ENCODE data around the gene RARRES2.

RARRES2 gene

DNA sequence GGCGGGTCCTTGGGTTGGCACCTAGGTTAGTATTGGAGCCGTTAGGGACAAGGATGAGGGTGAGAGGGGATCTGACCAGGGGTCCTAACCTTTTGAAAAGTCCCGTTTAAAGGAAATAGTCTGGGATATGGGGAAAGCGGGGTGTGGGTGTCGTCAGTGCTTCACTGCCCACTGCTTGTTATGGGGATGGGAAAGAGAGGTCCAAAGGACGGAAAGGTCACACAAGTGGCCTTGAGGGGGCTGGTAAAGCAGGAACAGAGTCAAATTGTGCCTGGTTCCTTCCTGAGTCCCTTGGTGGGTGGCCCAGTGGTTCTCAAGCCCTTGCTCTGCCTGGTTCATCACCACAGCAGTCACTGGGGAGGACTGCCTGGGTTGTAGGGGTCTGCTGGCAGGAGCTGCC lies 35.1 kb upstream of the RARRES2 start:
- no peak for DNase-seq

DNA sequence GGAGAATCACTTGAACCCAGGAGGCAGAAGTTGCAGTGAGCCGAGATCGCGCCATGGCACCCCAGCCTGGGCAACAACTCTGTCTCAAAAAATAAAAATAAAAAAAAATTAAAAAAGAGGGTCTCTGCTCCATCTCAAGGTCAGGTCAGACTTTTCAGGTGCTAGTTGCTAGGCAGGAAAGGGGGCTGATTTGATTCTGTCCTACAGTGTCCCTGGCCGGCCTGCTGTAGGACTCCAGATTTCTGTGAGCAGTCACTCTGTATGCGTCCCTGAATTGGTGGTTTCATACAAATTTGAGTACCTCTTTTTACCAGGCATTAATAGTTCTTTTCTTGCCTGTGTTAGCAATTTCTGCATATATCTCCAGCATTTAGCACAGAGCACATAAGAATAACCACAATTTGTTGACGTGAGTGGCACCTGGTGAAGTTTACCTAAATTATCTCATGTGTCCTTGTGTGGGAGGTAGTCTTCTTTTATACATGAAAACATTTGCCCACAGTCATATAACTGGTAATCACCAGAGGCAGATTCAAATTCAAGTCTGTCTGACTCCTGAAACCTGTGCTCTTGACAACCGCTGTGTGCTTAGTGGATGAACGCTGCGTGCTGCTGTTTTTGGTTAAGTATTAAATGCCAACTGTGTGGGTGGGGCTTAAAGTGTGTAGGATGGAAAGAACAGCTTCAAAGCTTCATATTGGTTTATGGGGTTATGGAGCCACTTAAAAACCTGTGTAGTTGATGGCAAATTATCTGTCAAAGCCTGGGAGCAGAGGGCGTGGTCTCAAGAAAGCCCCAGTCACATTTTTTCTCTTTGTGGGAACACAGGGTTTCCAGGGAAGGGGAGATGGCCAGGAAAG lies 34.5 kb upstream of the RARRES2 start:
- peak; percentile 59 for DNase-seq

DNA sequence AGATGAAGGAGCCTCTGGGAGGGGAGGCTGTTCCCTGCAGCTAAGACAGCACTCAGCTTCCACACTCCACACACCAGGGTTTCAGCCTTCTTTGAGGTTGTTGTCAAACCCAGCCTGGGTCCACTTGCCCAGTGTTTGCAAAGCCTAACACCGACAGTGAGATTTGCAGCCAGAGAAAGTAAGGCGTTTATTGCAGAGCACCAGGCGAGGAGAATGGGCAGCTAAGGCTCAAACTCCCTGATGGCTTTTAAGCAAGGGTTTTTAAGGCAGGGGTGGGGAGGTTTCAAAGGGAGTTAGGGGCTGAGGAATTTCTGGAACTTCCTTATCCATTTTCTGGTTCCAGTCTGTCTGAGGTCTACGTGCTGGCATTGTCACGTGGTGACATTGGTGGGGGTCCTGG lies 33.0 kb upstream of the RARRES2 start:
- DNase-seq, result no peak

DNA sequence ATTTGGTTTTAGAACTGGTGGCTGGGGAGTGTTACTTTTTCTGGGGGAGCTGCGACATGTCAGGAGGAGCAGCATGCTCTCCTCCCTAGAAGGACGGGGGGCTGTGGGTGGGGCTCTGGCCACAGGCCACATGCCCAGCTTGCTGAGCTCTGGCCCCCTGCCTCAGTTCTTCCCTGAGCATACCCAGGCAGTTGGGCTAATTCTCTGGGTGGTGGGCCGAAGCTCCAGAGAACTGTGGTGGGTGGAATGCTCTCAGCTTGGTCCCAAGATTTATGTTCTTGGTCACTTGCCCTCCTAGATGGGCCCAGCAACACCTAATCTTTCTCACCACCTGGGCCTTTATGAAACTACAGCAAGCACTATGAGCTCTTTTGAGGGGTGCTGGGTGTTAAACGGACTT lies 32.6 kb upstream of the RARRES2 start:
- no peak for DNase-seq

DNA sequence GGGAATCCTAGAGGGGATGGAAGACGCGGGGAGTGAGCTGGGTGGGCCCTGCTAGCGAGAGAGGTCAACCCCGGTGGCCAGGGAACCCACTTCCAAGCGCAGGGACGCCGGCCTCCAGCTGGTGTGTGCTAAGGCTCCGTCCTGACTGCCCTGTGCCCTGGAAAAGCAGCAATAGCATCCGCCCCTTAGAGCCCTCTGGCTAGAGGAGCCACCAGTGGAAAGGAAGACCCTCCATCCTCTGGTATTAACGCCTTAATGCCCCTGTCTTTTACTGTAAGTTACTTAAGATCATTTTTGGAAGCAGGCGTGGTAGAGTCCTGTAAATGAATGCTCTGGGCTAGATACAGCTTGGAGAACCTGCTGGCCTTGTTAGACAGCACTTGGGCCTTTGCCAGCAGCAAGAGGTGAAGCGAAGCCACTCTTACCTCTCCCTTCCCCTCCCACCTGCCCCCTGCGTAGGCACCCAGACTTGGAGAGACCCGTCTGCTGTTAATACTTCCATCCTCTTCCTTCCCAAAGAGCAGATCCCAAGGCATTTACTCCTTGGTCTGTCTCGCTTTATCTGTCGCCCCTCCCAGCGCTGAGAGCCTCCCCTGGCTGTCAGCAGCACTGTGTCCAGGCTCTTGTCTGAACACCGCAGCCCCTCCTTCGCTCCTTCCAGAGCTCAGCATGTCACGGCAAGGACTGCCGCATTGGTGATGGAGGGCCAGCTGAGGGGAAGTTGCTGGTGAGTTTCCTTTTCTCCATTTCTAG lies 31.8 kb upstream of the RARRES2 start:
- no peak for DNase-seq

DNA sequence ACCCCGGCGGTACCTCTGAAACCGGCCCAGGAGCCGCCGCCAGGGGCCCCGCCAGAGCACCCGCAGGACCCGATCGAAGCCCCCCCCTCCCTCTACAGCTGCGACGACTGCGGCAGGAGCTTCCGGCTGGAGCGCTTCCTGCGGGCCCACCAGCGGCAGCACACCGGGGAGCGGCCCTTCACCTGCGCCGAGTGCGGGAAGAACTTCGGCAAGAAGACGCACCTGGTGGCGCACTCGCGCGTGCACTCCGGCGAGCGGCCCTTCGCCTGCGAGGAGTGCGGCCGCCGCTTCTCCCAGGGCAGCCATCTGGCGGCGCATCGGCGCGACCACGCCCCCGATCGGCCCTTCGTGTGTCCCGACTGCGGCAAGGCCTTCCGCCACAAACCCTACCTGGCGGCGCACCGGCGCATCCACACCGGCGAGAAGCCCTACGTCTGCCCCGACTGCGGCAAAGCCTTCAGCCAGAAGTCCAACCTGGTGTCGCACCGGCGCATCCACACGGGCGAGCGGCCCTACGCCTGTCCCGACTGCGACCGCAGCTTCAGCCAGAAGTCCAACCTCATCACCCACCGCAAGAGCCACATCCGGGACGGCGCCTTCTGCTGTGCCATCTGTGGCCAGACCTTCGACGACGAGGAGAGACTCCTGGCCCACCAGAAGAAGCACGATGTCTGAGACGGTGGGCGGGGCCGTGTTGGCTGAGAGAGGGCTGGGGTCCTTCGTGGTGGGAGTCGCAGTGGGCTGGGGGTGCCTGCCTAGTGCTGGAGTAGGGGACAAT lies 31.0 kb upstream of the RARRES2 start:
- DNase-seq, result no peak

DNA sequence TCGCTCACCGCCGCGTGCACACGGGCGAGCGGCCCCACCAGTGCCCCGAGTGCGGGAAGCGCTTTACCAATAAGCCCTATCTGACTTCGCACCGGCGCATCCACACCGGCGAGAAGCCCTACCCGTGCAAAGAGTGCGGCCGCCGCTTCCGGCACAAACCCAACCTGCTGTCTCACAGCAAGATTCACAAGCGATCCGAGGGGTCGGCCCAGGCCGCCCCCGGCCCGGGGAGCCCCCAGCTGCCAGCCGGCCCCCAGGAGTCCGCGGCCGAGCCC lies 30.5 kb upstream of the RARRES2 start:
- DNase-seq, result no peak

DNA sequence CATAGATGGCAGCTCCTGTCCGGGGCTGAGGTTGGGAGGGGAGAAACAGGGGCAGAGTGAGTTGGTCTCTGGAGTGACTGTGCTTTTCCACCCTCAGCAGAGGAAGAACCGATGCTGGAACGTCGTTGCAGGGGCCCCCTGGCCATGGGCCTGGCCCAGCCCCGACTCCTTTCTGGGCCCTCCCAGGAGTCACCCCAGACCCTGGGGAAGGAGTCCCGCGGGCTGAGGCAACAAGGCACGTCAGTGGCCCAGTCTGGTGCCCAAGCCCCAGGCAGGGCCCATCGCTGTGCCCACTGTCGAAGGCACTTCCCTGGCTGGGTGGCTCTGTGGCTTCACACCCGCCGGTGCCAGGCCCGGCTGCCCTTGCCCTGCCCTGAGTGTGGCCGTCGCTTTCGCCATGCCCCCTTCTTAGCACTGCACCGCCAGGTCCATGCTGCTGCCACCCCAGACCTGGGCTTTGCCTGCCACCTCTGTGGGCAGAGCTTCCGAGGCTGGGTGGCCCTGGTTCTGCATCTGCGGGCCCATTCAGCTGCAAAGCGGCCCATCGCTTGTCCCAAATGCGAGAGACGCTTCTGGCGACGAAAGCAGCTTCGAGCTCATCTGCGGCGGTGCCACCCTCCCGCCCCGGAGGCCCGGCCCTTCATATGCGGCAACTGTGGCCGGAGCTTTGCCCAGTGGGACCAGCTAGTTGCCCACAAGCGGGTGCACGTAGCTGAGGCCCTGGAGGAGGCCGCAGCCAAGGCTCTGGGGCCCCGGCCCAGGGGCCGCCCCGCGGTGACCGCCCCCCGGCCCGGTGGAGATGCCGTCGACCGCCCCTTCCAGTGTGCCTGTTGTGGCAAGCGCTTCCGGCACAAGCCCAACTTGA lies 29.9 kb upstream of the RARRES2 start:
- no peak for DNase-seq

DNA sequence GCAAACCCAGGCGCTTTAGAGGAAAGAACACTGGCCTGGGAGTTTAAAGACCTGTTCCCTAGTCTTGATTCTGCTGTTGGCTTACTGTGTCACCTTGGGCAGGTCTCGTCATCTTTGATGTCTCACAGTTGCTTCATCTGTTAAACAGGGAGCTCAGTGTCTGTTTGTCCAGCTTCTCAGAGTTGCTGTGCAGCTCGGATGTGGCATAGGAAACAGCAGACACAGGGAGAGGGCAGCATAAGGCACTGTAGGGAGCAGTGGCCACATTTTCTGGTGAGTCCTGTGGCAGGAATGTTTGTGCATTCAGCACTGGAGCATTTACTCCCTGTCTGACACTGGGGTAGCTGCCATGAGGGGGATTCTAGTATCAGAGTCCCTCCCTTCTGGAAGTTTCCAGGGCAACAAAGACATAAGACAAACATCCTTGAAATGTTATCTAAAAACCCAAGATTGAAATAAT lies 29.2 kb upstream of the RARRES2 start:
- DNase-seq, result no peak

DNA sequence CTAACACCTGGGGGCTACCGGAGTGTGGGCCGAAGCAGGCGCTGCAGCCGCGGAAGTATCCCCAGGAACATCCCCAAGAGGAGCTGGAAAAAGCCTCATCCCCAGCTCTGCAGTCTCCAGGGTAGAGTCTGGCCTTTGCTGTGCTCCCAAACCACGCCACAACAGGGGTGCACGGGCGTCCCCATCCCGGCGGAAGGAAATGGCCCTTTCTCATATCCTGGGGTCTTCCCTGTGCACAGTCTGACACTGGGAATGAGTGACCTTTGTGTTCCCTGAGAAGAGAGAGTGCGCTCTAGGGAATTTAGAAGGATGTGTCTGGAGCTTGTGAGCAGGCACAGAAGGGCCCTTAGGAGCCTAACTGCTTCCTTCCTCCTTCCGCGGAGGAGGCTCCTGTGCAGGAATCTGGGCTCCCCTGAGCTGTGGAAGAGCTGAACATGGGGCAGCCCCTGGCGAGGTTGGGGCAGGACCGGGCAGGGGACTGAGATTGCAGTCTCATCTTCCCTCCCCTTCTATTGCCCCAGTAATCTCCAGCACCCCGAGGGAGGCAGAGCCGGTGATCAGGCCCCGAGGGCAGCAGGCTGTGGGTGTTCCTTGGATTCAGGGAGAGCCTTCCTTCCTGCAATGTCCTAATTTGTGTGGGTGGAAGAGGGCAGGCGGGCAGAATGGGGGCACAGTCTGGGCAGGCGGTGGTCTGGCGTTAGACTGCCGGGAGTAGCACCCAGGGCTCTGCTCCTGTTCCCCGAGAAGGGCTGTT lies 28.5 kb upstream of the RARRES2 start:
- DNase-seq, result no peak

DNA sequence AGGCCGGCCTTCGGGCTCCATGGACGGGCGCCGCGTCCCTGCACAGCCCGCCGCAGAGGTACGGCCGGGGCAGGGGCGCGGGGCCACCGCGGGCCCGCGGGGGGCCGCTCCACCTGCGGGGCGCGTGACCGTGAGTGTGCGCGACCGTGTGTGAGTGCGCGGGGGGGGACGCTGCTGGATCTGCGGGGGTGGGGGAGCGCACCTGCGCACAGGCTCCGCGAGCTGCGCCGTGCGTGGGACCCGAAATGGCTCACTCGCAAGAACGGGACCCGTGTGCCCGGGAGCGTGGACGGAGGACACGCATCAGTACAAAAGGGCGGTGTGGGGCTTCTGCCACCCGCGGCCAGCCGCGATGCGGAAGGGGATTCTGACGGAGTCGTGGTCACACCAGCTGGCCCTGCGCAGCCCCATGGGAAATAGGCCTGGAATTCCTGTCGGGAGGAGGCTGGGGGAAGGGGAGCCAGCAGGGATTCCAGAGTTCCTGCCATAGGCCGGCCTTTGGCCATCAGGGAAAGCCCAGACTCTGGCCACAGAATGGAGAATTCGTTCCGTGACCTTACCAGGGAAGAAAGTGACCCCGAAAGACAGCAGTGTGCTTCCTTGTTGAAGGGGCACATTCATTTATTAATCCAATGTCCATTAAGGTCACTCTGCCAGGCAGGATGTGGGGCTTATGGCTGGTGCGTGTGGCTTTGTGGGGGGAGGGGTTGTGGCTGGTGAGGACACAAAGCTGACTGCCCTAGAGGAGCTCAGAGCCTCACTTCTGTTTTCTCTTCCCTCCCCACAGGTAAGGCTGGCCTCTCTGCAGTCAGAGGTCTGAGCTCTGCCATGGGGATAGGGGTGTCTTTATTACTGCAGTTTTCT lies 27.7 kb upstream of the RARRES2 start:
- DNase-seq, result peak; percentile 79

DNA sequence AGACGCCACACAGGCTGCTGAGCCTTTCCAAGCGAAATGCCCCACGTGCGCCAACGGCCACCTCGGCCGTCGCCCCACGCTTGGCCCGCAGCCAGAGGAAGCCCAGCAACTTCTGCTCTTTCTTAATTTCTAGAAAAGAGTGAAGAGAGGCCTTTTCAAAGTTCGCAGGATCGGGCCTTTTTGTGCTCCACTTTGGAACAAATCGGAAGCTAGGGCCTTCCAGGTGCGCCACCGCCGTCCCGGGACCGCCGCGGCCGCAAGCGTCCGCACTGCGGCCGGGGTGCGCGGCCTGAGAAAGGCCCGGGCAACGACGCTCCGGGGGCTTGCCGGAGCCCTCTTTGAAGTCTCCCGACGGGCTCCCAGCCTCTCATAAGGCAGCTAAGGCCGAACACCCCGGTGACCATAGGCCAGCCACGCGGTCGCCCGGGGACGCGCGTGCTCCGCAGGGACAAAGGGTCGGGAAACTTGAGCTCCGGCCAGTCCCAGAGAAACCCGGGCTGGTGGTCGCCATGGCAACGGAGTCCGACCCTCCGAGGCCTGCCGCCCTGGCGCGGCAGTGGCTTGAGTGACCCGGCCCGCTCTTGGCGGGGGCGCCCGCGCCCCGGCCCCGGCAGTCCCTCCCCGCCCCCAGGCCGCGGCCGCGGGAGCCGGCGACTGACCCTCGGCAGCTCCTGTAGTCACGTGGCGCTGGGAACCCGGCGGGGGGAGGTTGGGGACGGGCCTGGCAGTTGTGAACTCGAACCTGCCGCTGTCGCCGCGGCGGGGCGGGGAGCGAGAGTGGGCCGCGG lies 26.9 kb upstream of the RARRES2 start, which contains the start of gene REPIN1:
Gene REPIN1, plus strand, starts transcription at position 727 of the 788 bp plus-strand sequence. CDS start 890 bp downstream, outside the sequence.
- peak; percentile 88 for DNase-seq

DNA sequence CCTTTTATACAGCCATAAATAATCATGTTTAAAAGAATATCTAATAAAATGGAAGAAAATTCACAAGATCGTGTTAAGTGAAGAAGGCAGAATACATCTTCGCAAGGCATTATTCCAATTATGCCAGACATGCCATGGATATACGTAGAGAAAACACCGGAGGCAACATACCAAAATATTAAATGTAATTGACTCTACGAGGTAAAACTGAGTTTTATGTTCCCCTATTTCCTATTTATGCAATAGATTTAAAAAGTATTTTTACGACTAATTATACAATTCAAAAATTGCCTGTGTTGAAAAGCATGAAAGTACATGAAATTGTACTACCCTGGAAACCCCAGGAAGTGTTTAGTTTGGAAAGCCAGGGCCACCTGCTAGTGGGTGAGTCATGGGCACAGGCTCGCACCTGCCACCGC lies 26.3 kb upstream of the RARRES2 start:
- no peak for DNase-seq

DNA sequence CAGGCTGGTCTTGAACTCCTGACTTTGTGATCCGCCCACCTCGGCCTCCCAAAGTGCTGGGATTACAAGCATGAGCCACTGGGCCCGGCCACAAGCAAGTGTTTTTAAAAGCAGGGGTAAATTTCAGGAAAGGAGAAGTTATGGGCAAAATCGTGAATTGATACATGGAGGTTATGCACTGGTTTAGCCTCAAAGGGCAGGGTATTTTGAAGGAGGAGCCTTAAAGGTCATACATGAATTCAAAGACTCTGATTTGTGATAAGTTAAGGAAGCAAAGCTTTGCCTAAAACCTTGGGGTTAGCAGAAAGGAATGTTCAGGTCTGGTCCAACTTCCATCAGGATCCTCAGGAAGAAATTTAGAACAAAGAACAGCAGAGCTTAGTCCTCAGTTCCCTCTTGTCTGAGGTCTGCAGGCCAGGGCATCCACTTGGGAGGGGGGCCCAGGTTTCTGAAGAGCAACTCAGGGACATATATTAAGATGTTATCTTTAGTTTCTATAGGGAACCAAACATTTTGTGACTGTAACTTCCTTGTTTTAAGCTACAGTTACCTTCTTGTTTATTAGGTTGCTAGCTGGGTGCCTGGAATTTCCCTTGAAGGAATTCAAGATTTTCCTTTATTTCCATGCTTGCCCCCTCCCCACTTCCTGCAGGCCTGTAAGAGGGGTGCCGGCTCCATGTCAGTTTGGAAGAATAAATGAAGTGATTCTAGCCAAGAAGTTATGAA lies 24.4 kb upstream of the RARRES2 start:
- no peak for DNase-seq

DNA sequence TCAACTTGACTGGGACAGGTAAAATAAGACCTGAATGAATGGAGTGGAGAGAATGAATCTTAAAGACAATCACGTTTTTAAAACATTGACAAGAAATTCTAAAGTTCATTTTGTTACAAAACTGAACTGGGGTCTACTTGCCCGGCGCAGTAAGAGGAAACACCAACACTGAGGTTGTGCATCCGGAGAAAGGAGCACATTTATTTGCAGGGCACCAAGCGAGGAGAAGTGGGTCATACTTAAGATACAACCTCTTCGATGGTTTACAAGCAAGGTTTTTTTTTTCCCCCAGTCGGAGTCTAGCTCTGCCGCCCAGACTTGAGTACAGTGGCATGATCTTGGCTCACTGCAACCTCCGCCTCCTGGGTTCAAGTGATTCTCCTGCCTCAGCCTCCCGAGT lies 23.8 kb upstream of the RARRES2 start:
- no peak for DNase-seq

DNA sequence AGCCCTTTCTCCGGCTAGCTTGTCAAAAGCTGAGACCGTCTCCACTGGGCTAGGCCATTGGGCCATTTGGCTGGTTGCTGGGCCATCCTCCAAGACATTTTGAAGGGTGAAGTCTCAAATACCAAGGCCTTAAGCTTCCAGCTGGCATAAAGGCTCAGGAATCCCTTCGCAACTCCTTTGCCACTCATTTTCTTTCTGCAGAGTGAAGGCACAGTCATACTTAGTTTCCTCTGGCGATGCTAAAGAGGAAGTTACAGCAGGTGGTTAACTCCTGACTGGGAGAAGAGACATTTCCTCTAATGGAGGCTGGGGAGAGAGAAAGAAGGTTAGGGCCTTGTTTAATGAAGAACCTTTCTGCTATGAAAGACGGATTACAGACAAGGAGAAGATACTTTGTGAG lies 22.4 kb upstream of the RARRES2 start:
- DNase-seq, result no peak

DNA sequence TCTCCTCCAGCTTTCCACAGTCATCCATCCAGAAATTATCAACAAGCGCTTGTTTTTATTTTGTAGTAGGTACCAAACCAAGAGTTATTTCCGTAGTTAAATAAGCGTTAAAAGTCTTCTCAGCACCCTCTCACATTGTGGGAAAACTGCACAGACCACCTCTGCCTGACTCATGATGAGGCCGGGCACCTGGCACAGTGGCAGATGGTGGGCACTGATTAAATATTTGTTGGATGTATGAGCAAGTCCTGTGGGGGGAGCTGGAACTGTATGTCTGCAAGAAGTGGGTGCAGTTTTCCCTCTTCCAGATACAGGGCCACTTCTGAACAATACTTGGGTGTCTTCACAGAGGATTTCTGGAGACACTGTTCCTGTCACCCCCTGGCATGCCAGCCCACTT lies 21.9 kb upstream of the RARRES2 start:
- DNase-seq, result no peak

DNA sequence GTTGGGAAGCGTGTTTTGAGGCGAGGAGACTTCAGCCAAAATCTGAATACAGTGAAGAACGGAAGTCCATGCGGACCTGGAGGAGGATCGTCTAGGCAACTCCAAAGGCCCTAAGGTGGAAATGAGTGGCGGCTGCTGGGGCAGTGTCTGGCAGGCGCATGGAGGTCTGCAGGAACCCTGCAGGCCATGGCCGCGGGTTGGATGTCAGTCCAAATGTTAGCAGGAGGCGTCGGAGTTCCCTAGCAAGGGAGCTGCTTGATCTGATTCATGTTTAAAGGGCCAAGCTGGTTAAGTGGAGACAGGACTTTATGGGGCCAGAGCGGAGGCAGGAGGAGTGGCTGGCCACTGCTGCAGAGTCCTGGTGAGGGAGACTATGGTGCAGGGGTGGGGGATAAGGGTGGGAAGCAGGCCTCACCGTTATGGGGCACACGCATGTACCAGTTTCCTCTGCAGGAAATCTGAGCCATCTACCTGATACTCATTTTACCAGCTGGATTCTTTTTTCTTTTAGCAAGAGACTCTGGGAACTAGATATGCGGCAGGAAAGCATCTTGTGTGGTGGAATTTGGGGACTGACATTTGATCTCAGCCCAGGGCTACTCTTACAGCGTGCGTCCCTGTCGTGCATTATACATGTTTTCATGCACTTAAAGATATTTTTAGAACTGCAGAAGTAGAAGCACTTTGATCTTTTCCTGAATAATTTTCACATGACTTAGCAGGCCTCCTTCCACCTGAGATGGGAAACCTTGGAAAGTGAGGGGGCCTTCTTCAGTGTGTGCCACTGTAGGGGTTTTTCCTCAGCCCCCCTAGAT lies 20.6 kb upstream of the RARRES2 start:
- no peak for DNase-seq
